Hepatic stellate cell (primary cell): ENCODE data around the gene ZNF385A.

ENCODE experiments used
- DNase-seq: peaks from one replicate; pipeline ENCODE4 v3.0.0; 2011; ENCODE audit warnings: low spot score

ZNF385A gene

DNA sequence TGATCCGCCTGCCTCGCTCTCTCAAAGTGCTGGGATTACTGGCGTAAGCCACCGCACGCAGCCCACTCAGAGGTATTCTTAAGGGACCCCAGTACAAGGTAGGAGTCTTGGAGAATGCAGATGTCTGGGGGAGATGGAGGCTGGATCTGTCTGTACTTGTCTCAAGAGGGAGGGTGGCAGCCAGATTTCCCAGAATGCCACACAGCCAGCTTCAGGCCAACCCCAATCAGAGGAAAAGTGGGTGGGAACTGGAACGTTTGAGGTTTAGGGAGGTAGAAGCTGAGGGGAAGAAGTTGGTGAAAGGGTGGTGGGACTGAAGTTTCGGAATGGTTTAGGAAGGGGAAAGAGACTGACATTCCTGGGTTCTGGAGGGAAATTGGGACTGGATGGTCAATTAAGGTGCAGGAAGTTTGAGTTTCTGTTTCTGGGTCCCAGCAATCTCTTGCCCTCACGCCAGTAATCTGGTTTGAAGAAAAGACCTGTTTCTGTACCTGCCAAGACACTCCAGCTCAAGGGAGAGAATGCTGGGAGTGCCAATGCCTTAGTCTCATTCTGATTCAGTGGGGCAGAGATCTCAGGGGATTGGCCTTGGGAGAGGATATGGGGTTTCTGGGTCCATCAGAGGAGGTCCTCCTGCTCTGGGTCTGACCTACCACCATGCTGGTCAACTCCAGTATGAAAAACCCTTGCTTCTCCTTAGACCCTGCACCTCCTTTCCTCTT, 8.1 kb upstream of the ZNF385A start:
- no peak for DNase-seq

DNA sequence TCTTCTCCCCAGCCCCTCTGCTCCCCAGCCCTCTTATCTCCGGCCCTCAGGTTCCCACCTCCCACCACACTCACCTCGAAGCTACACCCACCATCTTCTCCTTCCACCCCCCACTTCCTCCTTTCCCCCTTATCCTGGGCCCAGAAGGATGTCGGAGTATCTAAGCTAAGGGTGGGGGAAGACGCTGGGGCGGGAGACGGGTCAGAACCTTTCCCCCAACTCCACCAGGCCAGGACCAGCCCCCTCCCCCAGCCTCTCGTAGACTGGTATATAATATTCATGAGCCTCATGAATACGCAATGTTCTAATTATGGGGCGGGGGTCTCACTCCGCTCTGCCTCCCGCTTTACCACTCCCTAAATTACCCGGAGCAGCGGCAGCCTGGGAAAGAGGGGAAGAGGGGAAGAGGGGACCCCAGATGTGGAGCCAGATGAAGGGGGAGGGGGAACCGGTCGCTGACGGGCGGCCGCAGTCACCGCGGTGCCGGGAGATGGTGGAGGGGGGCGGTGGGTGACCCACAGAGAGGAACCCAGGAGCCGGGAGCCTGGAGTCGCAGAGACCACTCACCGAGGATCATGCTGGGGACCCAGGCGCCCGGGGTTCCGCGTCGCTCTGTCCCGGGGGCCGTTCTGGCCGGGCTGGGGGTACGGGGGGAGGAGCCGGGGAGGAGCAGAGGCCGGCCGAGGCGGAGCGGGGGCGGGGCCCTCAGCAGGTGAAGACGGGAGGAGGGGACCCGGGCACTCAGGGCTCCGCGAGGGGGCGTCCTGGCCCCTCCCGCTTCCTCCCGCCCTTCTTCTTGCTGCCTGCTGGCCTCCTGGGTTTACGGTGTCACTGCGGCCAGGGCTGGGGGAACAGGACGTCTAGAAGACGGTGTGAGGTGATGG, 6.4 kb upstream of the ZNF385A start:
- no peak for DNase-seq

- DNase-seq = no peak
Measured at GRCh38 chr12:54390176-54390667, 5.7 kb upstream of the ZNF385A start.

DNA sequence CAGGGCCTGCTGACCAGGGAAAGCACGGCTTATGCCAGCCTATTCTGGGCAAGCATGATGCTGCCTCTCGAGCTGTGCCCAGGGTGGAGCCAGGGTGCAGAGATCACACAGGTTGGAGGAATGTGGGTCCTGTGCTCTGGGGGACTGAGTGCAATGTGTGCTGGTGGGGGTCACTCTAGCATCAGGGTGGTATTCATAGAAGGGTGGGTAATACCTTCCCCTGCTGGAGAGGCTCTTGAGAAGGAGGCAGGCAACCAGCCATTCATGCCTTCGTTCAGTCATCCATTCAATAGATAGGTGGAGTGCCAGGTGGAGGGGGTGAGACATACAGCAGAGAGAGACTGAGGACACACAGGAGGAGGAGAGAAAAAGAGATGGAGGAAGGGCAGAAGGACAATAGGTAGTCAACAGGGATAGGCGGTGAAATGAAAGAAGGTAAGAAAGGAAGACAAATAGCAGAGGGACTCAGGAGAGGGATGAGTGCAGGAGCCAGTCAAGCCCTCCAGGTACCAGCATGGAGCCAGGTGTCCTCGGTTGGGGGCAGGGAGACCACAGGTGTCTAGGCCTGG, 5.2 kb upstream of the ZNF385A start:
- DNase-seq = no peak

- no peak for DNase-seq
Measured at GRCh38 chr12:54389134-54389508, 4.6 kb upstream of the ZNF385A start.

DNA sequence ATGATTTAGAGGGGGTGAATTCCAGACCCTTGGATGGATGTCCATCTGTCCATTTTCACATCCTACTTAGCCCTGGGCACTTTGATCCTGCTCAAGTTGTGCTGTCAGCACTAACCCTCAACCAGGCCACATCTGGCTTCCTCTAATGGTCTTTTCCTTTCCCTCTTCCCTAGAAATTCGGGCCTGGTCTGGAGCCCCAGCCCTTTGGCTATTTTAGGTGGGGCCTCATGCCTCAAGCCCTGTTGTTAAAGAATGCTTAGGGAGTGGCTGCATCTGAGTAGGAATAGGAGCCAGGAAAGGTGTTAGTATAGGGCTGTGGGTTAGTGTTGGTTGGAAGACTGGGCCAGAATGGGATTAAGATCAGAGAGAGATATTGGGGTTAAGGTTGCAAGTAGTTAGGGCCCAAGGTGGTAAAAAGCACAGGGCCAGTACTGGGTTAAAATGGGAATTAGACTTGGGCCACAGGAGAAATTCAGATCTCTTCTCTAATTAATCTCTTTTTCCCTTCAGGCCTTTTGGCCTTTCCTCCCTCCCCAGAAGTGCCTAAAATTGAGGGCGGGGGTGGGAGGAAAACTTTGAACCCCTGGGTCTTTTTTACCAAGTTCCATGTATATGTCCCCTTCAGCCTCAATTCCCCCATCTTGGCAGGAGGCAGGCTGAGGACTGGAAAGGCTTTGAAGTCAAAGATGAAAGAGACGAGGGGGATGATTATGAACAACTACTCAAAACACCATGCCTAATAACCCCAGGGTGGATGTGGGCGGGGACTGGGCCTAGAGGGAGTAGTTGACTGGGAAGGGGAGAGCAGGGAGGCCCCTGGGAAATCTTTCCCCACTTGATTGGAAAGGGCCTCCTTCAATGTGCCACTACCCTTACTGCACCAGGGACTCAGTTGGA, 4.0 kb upstream of the ZNF385A start:
- no peak for DNase-seq

- no peak for DNase-seq
Measured at GRCh38 chr12:54387114-54387467, 2.6 kb upstream of the ZNF385A start.

DNA sequence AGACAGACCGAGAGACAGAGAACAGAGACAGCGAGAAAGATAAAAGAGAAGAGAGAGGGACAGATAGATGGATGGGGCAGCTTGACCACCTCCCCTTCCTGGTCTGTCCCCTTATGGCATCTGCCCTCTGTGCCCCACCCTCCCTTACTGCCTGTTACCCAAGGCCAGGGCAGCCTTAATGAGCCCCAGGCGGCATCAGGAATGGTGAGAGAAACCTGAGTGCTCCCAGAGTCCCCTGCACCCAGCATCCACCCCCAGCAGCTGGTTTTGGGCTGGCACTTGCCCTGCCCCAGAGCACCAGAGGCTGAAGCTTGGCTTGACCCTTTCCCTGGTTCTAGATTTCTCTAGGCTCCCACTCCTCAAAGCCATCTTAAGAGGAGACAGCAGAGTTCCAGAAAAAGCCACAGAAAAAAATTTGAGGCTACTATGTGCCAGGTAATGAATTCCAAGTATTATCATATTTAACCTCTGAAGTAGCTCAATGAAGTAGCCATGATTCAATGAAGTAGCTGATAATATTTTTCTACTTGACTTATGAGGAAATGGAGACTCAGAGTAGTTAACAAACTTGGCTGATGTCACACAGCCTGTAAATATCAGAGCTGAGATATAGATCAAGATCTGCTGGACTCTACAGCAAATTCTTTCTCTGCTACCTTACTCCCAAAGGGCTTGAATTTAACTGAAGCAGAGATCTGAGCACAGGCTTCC, 2.0 kb upstream of the ZNF385A start:
- no peak for DNase-seq

DNA sequence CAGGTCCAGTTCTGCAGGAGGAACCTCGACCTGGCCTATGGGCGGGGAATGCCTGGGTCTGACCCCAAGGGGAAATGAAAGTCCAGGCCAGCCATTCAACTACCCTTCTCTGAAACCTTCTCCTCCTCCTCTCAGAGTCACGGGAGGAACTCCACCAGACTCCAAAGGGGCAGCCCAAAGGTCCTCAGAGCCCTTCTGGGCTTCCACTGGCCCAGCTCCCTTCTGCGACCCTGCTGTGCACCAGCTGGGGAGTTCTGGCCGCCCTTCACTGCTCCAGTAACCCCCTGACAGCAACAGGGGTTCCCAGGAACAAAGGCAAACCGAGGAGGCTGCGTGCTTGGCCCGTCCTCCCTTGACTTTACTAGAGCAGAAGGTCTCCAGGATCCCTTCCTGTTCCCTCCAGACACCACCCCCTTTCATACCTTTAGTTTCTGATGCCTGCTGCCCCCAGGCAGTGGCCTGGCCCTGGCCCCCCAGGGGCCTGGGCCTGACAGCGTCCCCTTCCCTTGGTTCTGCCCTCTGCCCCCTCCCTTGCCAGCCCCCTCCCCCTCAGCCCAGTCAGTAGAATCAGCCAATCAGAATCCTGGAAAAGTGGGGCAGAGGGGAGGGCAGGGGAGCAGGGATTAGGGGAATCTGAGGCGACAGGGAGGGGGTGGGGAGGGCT, 850 bp upstream of the ZNF385A start:
- DNase-seq = no peak

- peak; percentile 85 for DNase-seq
Measured at GRCh38 chr12:54383041-54383609, 1.4 kb downstream of the ZNF385A start.

DNA sequence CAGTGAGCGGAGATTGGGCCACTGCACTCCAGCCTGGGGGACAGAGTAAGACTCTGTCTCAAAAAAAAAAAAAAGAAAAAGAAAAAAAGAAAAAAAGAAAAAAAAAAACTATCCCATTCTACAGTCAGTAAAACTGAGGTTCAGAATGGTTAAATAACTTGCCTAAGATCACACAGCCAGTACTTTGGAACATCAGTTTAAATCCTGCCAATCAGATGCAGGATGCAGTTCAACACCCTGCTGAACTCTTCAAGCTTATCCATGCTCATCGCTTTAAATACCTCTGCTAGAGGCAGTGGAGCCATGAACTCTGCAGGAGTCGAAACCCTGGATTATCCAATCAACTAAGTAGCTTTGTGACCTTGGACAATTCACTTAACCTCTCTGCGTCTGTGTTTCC, 3.4 kb downstream of the ZNF385A start:
- no peak for DNase-seq

DNA sequence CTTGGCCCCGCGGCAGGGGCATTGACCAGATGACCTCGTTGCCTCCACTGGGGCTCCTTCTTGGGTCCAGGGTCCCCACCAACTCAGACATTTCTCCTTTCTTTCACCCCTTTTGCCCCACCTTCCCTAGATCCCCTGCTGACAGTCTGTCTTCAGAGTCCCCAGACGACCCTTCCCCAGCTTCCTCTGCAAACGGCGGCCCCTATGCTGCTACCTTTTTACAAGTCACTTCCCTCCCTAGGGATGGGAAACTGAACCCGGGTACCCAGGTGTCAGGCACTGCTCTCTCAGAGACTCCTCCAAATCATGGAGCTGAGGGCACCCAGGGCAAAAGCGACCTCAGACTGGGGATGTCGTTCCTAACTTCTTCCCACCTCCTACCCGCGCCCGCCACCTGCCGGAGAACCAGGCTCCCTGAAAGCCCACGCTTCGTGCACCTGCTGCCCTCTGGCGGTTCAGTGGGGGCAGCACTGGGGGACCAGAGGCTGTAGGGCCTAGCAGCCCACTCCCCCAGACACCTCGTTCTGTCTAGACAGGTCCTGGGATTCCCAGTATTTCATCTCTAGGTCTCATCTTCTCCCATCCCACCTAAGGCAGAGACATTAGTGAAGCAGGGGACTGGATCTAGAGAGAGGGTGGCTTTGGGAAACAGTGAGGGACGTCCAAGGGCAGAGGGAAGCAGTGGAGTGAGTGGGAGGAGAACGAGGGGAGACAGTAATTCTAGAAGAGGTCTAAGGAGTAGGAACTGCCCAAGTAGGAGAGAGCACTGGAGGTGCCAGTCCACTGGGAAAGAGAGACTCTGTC, 4.9 kb downstream of the ZNF385A start:
- DNase-seq = peak; percentile 96

DNA sequence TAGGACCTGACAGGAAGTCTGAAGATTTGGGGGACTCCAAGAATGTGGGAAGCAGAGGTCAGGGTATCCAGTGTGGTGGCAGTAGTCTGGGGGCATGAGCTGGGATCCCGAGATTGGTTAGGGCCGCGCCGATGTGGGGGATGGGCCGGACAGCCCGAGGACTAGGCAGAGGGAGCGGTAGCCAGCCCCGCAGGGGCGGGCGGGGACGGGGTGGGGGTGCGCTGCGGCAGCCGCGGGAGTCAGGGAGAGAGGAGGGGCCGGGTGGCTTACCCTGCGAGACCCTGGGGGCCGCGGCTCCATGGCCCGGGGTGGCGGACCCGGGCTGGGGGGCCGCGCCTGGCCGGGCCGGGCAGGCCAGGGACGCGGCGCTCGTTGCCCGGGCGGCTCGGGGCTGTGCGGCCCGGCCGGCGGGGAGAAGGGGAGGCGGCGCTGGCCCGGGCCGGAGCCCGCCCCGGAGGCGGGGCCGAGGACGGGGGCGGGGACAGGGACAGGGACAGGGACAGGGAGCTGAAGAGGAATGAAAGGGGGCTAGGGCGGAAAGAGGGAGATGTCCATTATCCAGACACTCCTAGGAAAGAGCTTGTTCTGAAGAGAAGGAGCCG, 5.6 kb downstream of the ZNF385A start:
- DNase-seq = peak; percentile 85

GRCh38 chr12:54377797-54378515, 6.6 kb downstream of the ZNF385A start:
- no peak for DNase-seq

DNA sequence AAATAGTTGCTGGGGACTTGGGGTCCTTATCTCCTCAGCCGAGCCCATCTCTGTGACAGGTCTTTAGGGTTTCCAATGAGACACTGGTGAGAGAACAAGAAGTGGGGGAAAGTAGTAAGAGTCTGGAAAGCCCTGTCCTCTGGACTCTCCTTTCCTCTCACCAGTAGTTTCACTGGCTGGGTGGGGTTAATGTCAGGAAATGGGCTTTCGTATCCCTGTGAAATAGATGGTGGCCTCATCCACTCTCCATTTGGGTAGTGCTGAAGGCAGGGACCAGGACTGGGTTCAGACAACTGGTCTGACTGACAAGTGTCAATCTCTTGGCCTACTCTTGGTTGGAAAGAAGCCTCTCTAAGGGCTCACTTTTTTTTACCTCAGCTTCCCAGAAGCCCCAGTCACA, 7.5 kb downstream of the ZNF385A start:
- no peak for DNase-seq

GRCh38 chr12:54376596-54376995, 7.9 kb downstream of the ZNF385A start:
- DNase-seq = no peak

DNA sequence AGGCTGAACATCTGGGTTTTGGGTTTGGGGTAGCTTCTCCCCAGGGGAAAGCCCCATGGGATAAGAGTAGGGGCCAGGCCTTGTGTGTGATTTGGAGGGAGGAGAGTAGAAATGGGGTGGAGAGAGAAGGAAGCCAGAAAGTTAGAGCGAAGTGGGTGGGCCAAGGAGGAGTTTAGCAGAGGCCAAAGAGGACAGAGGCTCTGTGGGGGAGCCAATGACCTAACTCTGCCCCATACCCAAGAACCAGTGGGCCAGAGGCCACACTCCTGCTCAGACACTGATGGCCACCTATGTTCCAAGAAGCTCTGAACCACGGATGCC, 9.3 kb downstream of the ZNF385A start:
- DNase-seq = no peak

DNA sequence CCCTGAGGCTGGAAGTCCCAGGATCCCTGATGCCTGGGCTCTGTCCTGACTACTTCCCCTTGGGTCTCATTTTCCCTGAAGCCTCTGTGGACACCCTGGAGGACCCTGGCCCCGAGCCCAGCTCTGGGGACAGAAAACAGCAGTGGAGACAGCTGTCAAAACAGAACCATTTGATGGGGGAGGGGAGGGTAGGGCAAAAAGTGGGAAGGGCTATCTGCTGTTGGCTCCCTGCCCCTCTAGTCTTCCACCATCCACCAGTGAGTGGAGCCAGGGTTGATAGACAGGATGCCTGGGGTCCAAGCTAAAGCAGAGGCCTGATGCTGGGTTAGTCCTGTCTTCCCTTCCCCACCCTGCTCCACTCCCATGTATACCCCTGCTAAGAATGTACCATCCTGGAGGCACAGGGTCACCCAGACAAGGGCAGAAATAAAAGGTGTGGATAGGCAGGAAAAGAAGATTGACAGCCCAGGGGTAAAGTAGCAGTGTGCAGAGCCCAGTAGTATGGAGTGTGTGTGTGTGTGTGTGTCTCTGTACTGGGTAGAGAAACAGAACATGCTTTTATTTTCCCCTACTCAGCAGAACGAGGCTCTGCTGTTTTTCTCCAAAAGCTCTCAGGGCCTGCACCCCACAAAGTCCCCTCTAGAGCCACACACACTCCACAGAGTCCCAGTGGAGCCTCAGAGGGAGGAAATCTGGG, 9.8 kb downstream of the ZNF385A start:
- no peak for DNase-seq
